HG03060 (cell line): Measurements from ENCODE around the gene CDH12.
"Not testable (repeated sequence)": the region's sequence is repeated elsewhere in the genome, so short reads cannot be mapped to it uniquely, and the experiment has no call there.

ENCODE experiments used
- ATAC-seq: cut with Tn5 transposase; IDR thresholded peaks from one replicate; pipeline ENCODE4 v1.9.1; 2021; ENCODE audit warnings: low read depth, moderate number of reproducible peaks; ENCODE audit not compliant: unreplicated experiment

CDH12 gene

DNA sequence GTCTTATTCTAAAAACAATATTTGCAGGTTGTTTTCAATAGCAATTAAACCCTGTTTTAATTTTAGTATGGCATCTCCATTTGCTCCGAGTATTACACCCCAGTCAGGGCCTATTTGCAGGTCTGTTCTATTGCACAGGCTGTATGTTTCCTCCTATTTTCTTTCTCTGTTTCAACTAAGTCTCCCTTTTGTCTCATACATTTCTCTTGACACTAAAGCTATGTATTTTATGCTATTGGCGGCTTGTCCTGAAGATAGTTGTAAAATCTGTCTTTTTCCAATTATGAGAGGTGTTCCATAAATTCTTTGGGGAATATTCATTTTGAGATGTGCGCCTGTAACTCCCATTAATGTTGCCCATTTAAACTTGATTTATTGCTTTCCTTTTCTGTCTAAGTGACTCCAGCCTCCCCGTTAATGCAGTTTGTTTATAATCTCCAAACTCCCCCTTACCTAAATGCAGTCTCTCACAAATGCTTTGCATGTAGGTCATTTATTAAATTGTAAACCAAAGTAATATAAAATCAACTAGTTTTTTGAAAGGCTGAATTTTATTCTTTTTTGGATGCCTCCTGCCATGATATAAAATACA is 262.4 kb downstream of the CDH12 start:
- ATAC-seq: no peak

DNA sequence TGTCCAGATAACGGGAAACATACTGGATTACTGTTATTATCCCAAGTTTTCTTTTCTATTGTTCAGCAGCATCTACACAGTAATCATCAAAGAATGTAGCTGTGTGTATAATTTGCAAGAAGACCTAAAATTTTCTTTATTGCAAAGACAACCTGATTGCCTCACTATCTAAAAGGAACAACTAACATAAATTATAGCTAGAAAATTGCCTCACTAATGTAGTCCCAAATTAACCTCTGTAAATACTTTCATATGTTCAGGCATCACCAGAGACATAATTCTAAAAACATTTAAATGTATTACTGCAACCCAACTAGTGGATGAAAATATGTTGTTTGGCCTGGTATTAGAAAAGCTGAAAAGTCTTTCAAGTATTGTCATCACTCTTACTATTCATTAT is 275.4 kb downstream of the CDH12 start:
- ATAC-seq: no peak

DNA sequence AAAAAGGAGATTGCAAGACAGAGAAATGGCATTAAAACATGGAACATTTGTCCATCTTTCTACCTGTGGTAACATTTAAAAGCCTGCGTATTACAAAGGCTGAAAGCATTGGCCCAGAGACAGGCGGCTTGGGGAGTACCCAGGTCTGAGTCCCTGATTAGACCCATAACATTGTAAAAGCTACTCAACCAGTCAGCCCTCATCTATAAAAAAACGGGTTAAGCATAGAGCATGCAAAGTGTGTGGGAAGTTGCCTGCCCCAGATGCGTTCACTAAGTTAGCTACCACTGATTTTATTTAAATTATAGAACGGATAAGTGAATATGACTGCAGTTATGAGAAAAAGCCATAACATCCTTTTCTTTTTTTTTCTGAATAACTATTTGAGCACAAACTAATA is 276.1 kb downstream of the CDH12 start:
- no peak for ATAC-seq

DNA sequence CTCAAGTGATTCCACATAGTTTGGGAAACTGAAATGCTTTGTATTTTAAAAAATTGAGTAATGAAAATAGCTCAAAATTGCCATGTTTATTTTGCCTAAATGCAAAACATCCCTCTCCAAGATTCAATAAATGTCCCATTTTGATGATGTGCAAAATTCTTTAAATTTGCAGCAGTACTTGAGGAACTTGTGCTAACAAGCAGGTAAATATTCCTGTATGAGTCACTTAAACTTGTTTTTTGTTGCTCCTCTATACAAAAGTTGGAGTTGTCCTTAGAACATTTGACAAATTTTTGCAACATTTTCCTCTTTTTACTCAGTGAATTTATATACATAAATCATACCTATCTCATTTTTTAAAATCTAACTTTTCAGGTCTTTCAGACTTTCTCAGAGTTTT is 280.2 kb downstream of the CDH12 start:
- ATAC-seq: no peak

DNA sequence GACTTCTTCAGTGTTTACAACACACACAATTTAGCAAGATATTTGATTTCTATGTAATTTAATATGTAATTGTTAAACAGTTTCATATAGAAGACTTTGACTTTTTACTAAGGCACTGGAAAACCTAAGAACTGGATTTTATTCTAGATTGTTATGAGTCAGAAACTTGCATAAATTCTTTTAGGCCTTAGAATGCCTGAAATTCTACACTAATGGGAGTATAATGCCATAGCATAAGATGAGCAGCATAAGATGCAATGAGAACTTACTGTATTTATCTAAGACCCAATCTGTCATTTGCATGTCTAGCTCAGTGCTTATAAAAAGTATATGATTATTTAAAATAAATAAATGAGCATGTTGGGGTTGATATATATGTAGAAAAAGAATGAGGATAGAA is 285.2 kb downstream of the CDH12 start:
- no peak for ATAC-seq

DNA sequence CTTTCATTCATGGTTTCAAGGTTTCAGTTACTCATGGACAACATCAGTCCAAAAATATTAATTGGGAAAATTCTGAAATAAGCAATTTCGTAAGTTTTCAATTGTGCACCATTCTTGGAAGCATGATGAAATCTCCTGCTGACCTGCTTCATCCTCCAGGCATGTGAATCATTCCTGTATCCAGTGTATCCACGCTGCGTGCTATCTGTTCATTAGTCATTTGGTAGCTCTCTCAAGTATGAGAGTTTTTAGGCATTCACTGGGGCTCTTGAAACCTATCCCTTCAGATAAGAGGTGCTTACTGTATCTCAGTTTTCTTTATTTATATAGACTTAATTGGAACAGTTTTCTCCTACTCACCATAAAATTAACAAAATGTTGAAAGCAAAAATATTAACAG is 293.0 kb downstream of the CDH12 start:
- ATAC-seq: no peak

DNA sequence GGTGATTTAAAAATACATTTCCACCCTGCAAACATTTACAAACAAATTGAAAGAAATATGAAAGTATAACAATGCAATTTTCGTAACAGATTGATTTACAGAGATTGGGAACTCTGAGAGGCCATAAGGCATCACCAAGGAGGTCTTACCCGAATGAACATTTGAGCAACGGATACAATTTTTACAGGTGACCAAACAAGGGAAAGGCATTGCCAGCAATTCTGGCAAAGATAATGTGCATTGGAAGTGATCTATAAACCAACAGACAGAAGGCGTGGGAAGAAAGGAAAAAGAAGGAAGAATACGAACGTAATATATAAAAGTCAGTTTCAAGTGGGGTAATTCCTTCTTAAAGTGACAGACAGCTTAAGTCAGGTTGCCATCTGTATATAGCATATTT is 295.9 kb downstream of the CDH12 start:
- ATAC-seq: no peak

DNA sequence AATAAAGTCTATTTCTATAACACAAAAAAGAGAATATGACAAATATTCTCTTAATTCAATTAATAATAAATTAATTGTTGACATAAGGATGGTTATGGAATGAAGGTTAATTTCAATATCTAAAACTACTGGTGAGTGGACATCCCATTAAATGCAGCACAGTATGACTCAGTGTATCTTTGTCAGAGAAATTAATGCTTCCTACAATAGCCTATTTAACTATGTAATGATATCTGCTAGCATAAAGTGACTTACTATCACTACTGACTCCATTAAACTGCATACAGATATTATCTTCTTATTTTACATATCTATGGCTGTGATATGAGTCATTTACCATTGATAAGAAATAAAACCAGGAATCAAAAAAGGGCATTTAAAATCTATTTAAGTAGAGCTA is 298.7 kb downstream of the CDH12 start:
- no peak for ATAC-seq

DNA sequence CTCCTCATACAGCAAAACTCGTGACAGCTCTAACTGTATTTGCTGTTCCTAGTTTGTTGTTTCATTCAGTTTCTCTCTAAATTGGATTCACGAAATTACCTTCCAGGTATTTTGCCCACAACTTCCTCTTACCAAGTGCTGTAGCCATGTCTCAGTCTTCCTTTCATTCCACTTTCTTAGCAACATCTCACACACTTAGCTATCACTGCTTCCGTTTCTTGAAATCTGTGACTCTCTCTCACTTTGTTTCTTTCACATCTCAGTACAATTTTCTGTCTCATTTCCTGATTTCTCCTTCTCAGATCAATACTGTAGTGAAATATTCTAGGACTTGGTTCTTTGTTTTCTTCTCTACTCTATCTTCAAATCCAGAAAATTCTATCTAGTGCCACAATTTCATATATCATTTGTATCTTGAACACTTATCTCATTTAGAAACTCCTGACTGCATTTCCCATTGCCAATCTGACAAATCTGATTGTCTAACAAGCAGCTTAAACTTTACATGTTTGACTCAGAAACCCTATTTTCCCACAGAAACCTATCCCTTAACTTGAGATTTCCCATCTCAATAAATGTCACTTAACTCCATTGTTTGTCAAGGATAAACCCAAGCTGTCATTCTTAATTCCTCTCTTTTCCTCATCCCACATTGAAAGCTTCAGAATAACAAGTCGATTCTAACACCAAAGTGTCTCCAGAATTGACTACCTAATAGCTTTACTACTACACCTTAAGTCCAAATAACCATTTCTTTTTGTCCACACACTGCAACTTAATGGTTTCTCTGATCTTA is 303.1 kb downstream of the CDH12 start:
- ATAC-seq: no peak

DNA sequence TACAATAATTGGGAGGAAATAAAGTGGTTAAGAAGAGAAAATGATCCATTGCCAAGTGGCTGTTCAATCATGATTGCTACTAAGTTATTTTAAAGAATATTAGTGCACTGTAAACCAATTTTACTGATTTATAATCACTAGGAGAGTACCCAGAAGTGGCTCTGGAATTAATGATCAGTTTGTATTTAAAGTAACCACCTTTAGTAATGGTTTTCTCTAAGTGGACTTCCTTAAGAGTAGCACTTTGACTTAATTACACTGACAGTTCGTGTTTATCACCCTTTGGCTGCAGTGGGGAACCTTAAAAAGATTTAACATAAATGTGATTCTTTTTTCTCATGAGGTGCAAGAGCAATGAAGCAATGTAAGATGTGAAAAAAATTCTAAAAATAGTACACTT is 310.8 kb downstream of the CDH12 start:
- ATAC-seq: no peak

DNA sequence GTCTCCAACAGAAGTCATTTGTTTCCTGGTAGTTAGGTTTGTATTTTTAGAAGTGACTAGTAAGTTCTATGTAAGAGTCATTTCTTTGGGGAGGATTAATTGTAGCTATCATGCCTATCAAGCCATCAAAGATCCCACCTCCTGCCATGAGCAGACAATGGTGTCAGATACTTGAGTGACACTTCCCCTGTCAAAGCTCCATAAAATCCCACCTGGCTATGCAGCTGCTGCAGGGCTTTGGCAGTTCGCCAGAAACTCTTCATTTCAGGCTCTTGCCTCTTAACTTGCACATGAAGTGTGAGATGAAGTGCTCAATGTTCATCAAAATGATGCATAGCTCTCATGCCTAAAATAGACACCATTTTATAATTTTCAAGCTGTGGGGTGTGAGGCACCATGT is 312.1 kb downstream of the CDH12 start:
- ATAC-seq: no peak

DNA sequence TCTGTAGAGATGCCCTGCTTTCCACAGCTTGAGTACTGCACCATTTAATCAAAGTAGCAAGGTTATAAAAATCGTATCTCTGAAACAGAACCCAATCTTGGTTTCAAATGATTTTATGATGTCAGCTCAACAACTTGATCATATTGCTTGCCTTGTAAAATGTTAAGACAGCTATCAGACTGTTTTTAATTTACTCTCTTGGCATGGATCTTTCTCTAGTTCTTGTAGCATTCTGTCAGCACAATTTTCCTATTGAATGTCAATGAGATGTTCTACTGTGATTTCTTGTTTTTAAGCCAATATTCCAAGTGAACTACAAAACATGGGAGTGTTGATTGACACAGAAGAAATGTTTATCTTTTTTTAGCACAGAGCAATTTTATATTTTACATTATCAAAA is 313.4 kb downstream of the CDH12 start:
- ATAC-seq: no peak

DNA sequence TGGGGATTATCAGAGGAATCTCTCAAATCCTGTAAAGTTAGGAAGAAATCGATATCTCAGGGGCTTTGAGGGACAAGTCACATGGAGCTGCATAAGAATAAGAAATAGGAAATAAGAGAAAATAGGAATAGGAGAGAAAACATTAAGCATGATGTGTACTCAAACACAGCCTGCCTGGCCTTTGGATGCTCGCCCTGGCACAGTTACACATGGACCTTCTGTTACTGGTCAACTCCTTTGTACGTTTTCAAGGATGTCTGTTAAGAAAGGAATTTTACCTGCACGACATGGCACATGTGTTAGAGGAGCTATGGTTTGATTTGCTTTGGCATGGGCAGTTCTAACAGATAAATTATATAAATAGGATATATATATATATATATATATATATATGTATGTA is 321.2 kb downstream of the CDH12 start:
- ATAC-seq: no peak

DNA sequence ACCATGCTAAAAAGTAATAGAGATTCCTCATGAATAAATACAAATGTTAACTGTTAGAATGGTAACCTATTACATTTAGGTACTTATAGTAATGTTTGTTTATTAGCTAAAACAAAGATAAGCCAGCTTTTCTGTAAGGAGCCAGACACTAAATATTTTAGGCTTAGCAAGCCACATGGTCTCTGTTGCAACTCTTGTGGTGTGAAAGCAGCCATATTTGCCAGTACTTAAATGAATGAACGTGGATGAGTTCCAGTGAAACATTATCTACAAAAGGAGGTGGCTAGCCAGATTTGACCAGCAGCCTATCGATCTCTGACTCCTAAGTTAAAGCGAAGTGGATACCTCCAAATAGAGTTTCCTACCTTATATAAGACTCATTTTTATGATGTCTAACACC is 331.6 kb downstream of the CDH12 start:
- ATAC-seq: no peak

DNA sequence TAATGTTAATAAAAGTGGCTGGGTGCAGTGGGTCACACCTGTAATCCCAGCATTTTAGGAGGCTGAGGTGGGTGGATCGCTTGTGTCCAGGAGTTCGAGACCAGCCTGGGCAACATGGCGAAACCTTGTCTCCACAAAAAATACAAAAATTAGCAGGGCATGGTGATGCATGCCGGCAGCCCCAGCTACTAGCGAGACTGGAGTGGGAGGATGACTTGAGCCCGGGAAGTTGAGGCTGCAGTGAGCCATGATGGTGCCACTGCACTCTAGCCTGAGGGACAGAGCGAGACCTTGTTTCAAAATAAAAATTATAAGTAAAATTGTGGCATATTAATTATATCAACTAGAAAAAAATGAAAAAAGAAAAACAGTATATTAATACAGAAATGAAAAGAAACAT is 336.6 kb downstream of the CDH12 start:
- not testable (repeated sequence) for ATAC-seq

DNA sequence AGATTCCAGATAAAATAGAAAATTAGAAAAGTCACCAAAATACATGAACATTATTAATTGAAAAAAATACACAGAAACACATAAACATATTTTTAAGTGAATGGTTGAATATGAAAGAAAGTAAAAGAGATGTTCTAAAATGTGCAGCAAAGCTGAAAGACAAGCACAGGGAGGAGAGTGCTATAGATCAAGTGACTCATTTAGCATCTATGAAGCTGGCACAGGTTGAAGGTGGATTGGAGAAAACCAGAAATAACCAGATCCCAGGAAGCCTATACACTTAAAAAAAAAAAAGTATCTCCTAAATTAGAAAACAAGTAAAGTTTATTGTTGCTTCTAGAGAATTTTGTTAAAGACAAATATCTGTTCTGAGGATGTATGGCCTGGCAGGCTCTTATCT is 338.9 kb downstream of the CDH12 start:
- ATAC-seq: no peak

DNA sequence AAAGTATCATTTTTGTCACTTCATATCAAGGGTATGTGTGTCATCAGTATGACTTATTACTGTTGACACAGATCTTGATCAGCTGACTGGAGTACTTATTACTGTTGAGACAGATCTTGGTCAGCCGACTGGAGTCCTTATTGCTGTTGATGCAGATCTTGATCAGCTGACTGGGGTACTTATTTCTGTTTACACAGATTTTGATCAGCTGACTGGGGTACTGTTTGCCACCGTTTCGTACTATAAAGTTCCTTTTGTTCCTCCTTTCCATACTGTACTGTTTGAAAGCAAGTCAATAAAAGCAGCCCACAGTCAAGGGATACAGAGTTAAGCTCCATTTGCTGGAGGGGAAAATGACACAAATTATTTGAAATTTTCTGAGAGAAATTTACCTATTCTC is 347.3 kb downstream of the CDH12 start:
- no peak for ATAC-seq

DNA sequence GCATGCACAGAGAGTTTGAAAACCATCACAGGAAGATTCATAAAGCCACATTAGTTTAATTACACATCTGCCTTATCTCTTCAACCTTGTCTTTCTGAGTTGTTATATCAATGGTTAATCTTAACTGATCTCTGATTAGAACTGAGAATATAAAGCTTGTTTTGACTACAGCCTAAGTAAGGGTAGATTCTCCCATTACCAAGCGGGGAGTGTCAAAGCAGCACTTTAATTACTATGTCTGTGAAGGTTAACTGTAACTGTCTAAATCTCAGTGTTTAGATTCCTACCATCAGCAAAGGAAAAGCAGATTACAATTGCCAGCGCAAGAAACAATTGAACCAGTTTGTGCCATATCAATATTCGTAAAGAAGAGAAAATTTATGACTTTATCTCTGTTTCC is 348.7 kb downstream of the CDH12 start:
- no peak for ATAC-seq

DNA sequence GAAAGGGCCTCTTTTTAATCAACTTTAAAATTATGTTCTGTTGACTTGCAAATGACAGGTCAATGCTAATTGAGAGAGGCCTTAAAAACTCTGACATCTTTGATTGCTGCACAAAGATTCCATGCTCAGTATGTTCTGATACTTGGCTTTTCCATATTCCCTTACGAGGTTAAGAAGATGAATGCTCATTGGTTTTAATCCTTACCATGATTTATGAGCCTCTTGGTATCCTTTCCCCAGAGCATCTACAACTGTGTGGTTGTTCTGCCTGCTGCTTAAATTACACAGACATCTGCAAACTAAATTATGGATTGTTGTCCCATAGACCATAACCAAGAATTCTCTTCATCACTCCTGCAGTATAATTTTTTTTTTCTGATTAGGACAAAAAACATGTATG is 352.6 kb downstream of the CDH12 start:
- ATAC-seq: no peak

DNA sequence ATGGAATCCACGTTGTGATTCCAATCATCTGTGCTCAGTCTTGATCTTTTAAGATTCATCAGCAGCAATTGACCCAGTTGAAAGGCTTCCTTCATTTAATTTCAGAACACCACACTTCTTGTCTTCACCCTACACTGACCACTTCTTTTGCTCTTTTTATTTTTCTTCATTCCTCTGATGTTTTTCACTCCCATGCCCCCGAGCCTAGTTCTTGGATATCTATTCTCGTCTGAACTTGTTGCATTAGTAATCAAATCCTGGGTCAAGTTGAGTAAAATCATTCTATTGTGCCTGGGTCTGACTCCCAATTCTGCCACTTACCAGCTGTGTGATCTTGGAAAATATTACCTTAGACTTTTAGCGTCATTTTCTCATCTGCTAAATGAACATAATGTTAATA is 356.5 kb downstream of the CDH12 start:
- ATAC-seq: no peak

DNA sequence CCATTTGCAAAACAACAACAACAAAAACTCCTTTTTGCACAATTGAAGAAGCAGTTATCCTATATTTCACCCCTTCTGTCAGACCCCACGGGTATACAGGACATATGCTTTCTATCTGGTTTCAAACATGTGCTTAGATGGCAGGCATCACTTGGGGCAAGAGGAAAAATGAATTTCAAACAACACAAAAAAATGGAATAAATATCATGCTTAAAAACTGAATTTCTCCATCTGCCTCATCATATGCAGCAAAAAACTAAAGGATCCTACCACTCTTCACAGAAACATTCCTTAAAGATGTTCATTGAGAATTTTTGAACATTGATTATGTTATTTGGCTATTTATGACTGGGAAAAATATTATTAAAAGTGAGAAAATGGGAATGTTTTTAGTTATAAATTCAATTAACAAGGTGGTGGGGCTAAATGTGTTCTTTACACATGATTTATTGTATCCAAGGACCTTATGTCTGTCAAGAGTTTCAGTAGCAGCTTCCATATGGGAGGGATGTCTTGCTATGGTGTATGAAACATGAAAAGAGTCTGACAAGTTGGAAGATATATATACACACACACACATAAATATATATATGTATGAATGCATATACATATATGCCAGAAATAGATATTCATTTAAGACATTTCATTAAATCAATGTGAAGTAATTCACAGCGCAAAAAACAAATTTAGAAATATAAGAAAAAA is 358.0 kb downstream of the CDH12 start:
- no peak for ATAC-seq

DNA sequence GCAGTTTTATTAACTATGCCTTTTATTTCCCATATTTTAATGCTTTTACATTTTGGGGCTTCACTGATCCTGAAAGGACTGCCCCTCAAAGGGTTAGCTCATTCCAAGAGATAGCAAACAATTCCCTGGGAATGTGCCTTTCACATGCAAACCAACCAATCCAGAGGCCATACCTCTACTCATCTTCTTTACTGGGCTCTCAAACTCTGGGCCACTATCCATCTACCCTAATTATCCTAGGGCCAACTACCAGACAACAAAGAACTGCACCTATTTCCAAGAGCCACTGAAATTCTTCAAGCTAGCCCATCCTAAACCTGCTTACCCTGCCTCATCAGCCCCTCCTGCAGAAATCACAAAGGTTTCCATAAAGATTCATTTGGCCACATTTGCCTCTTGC is 364.7 kb downstream of the CDH12 start:
- ATAC-seq: no peak
